Fibroblast of skin of left biceps (primary cell): ENCODE data around the gene SMCO4.
"Not testable (repeated sequence)": the region's sequence is repeated elsewhere in the genome, so short reads cannot be mapped to it uniquely, and the experiment has no call there.

Source experiments
- DNase-seq, 2 experiments: peaks; one replicate each; pipeline ENCODE4 v3.0.0-alpha.2; 2013; ENCODE audit warnings: low read depth in 2 of 2

SMCO4 gene

GRCh38 chr11:93560199-93560932, 17.2 kb upstream of the SMCO4 start:
- no peak for DNase-seq

- no peak for DNase-seq
These were observed 16.5 kb upstream of the SMCO4 start for GRCh38 chr11:93559681-93560080.

DNA sequence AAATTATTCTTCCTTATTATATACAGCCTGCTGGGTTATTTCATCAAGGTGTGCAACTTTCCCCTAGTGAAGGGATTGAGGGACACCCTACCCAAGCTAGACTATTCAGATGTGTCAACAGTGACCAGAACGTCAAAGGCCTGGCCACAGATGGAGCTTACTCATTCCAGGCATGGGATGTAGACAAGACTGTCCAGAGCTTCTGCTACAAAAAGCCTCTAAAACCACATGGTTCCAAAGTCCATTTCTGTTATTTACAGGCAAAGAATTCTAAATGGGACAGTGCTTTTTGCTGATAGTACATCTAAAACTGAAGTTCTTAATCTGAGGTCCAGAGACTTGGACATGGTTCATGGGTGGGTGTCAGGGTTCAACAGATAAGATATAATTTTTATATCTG, 9.7 kb upstream of the SMCO4 start:
- no peak for DNase-seq

- DNase-seq: no peak
These were observed 6.8 kb upstream of the SMCO4 start for GRCh38 chr11:93549976-93550375.

GRCh38 chr11:93548679-93549319, 5.6 kb upstream of the SMCO4 start:
- no peak for DNase-seq

GRCh38 chr11:93547773-93548172, 4.6 kb upstream of the SMCO4 start:
- DNase-seq: no peak

DNA sequence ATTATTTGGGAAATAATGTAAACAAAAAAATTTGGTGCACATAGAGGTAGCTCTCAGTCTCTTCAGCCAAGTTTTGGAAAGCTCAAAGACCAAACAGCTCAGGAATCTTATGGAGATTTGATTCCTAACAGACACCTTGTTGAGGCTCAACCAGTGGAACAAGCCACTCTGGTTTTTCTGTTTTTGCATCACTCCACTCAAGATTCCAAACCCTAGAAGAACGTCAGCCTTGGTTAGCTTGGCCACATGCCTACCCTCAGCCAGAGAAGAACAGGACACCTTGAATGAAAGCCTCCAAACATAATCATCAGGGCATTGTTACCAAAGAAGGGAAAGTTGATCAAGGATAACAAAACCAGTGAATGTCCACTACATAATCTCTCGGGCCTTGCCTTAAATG, 3.8 kb upstream of the SMCO4 start:
- no peak for DNase-seq

- no peak for DNase-seq
These were observed 2.4 kb upstream of the SMCO4 start for GRCh38 chr11:93545566-93545965.

- no peak for DNase-seq
These were observed 371 bp downstream of the SMCO4 start for GRCh38 chr11:93542811-93543229.

GRCh38 chr11:93541884-93542810, 1.0 kb downstream of the SMCO4 start:
- no peak for DNase-seq

GRCh38 chr11:93540896-93541553, 2.2 kb downstream of the SMCO4 start:
- DNase-seq: no peak

- no peak for DNase-seq
These were observed 2.9 kb downstream of the SMCO4 start for GRCh38 chr11:93540337-93540736.

- DNase-seq: no peak
These were observed 5.4 kb downstream of the SMCO4 start for GRCh38 chr11:93537767-93538261.

GRCh38 chr11:93537049-93537448, 6.1 kb downstream of the SMCO4 start:
- no peak for DNase-seq

- no peak for DNase-seq
These were observed 6.9 kb downstream of the SMCO4 start for GRCh38 chr11:93536101-93536861.

DNA sequence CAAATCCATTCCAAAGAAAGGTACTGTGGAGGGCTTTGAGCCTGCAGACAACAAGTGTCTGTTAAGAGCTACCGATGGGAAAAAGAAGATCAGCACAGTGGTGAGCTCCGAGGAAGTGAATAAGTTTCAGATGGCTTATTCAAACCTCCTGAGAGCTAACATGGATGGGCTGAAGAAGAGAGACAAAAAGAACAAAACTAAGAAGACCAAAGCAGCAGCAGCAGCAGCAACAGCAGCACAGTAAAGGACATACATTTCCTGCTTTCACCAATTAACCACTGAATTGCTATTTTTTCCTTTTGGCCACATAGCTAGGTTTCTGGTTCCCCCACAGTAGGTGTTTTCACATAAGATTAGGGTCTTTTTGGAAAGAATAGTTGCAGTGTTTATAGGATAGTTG, 7.6 kb downstream of the SMCO4 start:
- not testable (repeated sequence) for DNase-seq

DNA sequence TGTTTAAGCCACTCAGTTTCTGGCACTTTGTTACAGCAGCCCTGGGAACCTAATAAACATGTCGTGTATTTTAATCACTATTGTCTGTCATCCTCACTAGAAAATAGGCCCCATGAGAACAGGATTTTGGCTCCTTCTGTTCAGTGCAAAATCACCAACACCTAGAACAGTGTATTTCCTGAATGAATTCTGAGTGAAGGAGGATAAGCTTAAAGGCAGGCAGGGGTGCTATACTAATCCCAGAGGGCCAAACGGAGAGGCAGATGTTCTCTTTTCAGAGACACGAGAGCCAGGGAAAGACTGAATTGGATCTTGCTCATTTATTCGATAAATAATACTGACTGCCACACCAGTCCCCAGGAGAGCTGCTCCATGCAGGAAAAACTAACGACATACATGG, 10.4 kb downstream of the SMCO4 start:
- DNase-seq: no peak

DNA sequence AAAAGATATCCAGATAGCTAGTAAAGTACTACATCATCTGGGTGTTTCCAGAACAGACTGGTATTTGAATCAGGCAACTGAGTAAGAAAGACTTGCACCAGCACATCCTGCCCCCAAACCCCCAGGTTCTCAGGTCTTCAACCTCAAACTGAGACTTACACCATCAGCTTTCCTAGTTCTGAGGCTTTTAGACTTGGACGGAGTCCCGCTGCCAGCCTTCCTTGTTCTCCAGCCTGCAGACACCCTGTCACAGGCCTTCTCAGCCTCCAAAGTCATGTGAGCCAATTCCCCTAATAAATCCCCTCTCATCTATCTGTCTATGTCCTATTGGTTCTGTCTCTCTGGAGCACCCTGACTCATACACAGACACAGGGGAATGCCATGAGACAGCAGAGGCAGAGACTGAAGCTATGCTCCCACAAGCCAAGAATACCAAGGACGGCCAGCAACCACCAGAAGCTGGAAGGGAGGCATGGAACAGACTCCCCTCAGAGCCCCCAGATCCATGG, 10.9 kb downstream of the SMCO4 start:
- DNase-seq: no peak

GRCh38 chr11:93530468-93530826, 12.7 kb downstream of the SMCO4 start:
- DNase-seq: no peak

GRCh38 chr11:93529707-93530467, 13.3 kb downstream of the SMCO4 start:
- no peak for DNase-seq
